ENCODE data around the gene DMBX1.

DMBX1 gene

DNA sequence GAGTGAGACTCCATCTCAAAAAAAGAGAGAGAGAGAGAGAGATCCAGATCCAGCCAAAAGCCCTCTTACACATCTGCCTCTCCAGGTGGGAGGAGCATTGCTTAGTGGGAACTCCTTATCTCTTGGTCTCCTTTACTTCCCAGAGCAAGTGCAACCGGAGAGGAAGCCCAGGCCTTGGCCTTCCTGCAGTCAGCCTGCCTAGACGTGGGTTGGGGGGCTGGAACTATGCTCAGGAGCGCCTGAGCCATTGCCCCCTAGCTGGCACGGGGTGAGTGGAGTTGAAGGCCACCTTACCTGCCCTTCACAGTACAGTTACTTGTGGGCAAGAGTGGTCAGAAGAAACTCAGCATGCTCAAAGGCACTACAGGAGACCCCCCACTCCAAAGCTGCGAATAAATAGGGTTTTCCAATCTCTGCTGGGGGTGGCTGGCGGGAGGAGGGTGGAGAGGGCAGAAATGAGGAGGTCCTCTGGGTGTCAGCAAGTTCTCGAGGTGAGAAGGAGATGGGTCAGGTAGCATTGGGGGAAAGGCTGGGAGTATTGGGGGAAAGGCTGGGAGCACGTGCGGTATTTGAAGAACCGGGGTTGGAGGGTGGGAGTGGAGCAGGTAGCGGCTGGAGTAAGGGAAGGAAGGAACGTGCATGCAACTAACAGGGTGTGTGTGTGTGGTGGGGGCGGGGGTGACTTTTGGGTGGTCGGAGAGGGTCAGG lies 4.7 kb upstream of the DMBX1 start:
- no peak for DNase-seq

DNA sequence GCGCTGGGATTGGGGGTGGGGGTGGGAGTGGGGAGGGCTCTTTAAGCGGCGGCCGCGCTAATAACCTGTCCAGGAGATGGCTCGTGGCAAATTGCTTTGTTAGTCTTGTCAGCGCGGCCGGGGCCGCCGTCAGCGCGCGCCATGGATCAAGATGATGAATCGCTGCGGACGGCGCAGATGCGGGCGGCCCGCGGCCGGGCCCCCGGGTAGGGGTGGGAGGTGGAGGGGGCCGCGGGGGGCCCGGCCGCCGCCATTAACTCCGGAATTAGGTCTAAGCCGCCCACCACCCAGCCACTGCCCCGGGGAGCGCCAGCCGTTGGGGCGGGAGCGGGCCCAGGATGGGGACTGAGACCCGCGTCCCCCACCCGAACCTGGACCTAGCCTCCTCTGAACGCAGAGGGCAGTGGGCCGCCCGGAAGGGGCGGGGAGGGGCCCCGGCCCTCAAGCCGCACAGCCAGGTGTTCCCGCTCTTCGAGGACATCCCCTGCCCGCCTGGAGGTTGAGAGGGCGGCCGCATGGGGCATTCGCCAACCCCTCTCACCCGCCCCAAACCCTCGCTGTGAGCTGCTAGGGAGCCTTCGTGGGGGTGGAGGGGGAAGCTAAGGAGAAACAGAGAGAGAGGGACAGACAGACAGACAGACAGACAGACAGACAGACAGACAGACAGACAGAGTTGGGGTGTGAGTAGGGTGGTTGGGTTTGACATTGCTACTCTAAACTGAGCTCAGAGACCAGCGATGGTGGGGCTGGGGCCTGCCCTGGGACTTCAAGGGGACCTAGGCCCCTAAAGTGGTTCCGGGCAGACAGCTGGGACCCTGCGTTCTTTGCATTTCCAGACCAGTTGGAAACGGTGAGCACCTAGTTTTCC lies 3.8 kb upstream of the DMBX1 start:
- no peak for DNase-seq

DNA sequence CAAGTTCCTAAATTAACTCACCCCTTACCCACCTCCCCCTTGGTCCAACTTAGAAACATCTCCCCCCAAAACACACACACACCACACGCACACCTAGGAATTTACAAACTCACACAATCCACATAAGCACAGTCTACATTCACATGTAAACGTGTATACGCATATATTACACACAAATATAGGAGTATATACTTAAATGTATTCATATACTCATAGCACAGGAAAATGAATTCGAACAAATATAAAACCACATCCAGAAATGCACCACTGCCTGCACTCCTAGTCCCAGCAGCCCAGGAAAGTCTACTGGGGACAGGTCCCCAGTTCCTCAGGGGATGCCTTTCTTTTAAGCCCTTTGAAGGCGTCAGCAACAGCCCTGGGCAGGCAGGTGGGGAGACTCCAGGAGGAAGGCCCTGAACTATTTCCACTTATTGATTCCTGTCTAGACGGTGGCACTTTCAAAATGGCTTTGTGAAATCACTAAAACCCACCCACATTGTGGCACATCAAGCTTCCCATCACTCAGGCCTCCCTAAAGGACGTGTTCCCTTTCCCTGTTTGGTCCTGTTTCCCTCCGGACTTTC lies 3.1 kb upstream of the DMBX1 start:
- no peak for DNase-seq

DNA sequence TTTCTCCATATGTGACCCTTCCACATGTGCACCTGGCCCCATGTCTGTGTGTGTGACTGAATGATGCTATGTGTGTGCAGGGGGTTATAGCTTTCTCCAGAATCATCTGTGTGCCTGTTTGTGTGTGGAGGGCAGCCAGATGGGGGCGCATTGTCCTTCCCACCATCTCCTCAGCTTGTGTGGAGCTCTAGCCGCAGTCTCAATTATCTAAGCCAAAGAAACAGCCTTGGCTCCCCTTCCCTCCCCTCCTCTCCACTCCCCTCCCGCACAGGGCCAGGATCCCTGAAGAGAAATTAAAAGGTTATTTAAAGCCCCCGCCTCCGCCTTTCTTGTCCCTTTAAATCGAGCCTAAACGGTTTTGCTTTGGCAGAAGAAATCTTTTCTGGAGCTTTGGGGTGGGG lies 1.8 kb upstream of the DMBX1 start:
- DNase-seq, result no peak

DNA sequence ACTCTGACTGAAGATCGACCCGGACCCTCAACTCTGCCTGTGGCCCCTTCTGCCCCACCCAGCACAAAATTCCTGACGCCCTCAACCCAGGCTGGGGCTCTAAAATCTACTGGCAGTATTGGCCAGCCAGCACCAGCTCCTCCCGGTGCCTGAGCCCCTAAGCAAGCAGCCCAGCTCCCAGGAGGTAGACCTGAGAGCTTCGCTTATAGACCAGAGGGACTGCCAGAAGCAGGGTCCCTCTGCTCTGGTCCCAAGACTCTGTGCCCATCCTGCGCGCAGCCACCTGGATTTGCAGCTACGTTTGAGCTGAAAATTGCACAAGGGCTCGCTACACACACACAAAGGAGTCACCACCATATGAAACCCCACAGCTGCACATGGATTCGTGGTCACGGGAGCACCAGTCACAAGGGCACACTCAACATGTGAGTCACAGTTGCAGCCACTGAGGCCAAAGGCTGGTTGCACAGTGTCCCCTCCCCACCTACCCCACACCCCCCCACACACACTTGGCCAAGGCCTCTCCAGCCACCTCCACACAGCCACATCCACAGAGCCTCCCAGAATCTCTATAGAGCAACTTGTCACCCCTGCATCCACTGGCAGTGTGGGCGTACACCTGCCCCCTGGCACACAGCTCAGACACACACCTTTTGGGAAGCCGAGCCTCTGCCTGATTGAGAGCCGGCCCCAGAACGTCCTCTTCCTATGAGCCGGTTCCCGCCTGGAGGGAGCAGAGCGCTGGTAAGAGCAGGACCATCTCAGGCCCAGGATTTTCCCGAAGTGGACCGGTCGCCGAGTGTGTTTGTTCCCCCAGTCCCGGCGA lies 1.1 kb upstream of the DMBX1 start:
- no peak for DNase-seq

DNA sequence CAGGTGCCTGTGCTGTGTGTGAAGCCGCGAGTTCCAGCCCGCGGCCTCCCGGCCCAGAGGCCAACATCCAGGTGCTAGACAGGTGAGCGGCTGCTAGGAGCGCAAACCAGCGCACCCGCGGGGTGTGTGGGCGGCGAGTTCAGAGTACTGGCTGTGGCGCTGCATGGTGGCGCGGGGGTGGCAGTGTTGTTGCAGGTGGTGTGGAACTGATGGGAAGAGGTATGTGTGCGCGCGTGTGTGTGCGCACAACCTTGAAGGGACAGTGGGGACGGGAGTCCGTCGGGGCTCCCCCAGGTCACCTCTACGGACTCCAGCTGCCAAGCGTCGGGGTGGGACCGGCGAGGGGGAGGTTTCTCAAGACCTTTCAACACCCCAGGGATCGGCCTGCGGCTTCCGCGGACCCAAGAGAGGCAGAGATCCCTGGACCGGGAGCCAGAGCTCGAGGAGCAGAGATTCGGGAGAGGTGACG lies 433 bp upstream of the DMBX1 start:
- DNase-seq, result no peak

DNA sequence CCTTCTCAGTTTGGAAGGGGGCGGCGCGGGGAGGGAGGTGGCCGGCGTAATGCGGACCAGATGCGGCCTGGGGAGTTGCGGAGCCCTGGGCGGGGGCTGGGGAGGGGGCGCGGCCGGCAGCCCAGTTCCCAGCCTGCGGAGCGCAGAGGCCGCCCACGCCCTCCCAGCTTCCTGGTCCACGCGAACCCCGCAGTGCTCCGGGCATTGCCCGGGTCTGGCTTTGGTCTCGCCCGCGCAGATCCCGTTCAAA lies 695 bp downstream of the DMBX1 start:
- DNase-seq, result no peak

DNA sequence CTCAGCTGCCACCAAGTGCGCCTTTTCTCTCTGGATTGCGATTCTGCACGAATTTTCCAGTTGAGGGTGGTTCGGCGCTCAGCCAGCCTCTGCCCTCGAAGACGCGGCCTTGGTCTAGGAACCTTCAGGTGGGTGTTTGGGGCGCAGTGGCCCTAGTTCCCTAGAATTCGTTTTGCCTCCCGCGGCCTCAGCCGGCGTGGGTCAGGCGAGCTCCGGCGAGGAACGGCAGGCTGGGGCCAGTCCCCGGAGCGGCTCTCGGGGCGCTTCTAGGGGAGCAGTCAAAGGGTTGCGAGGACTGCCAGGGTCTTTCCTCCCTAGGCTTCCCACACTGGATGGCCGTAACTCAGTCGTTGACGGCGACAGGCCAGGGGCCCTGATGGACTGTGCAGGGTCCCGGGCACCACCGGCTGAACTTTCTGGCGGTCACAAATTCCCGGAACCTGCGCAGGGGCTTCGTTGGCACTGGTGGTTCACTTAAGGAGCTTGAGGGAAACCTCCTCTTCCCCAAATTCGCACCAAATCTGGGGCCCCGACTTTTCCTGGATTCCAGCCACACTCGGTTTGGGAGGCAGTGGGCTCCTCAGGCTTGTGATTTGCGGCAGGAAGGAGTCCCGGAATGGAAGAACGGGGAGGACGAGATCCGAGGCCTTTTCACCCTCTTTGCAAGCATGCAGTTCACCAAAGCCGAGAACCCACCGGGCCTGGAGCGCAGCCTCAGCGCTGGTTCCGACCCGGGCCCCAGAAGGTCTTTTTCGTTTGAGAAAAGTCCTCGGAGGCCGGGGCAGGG lies 1.2 kb downstream of the DMBX1 start:
- no peak for DNase-seq

DNA sequence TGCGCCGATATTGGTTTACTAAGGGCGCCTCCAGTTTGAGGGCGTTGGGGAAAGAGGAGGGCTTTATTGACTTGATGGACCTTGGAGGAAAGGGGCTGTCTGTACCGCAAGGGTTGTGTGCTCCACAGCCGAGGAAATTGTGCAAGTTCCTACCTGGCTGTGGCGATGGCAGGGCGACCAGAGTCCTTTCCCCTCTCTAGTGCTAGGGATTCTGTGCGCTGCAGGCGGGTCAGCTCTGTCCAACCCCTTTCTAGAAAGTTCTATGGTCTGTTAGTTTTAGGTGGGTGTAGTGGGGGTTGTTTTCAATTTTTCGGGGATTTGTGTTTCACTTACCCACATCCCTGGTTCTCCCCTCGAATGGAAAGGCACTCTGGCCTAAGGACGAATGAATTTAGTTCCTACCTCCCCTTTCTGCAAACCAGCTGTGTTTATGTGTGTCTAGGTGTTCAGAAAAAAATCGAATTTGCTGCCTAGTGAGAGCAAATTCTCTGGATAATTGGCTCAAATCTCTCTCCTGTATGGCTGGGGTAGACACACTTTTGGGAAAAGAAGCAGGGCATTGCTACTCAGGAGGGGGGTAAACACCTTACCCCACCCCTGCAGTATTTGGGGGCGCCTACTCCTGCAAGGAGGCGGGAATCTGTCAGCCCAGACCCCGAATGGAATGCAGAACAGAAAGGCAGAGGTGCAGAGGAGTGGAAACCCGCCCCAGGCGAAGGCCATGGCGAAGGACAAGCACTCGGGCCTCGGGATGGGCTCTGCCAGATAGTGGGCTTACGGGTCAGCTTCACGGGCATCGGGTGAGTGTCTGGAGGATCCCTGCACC lies 2.0 kb downstream of the DMBX1 start:
- DNase-seq, result no peak

DNA sequence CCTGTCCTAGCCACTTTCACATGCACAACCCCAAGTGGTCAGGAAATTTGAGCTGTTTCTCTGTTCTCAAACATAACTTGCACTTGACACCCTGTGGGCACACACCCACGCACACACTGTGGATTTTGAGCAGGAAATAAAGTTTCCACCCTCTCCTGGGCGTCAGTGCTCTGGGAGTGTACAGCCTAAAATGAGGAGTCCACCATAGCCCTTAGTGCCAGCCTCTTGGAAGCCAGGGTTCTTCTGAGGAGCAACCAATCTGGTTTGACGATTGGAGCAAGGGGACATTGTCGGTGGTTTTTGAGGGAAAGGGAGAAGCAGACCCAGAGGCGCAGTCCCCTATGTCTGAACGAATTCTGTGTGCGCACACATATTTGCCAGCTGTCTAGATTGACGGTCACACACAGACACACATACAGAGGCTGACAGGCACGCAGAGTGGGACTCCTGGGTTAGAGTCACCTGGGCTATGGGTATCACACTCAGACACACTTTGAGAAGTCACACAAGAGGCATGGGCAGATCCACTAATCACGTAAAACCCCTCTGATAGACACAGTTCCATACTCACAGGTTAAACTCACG lies 2.7 kb downstream of the DMBX1 start:
- DNase-seq, result no peak

DNA sequence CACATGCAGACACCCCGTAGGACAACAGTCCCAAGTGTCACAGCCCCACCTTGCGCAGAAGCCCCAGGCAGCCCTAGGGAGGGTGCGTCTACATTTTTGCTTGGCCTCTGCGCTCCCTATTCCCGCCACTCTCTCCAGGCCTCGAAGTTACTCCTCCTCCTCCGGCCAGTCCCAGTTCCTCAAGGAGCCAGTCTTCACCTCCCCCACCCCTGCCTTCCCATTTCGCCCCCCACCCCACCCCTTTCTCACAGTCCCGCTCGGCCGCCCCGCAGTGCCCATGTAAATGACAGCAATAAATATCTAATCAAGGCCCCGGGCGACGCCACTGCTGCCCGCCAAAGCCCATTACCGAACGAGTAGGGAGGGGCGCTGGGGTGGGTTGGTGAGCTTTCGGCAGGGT lies 3.2 kb downstream of the DMBX1 start:
- DNase-seq, result no peak

DNA sequence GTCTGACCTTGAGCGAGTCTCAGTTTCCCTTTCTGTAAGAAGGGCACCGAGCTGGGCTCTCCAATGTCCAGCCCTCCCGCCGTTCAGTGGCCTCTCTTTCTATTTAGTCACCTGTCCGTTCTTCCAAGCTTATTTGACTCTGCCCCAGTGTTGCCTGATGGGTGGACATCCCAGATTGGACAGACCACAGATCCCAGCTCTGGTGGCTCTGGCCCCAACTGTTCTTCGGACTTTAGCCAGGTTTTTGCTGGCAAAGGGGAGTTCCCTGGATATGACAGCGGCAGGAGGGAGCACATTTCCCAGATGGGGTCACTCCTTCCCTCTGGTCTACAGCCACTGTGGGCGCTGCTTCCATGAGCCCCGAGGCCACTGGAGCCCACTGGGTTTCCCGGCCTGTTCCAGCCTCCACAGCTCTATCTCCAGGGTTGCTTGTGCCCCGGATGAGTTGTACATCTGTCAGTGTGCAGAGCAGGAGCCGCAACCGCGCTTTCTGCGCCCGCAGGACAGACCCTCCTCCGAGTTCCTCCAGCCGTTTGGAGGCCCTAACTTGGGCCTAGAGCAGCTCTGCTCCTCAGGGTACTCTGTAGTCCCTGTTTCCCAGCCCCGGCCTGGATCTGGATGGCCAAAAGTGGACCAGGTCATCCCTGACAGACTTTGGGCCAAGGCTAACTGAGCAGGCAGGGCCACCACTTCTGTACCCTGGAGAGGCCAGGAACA lies 3.8 kb downstream of the DMBX1 start:
- DNase-seq, result no peak

DNA sequence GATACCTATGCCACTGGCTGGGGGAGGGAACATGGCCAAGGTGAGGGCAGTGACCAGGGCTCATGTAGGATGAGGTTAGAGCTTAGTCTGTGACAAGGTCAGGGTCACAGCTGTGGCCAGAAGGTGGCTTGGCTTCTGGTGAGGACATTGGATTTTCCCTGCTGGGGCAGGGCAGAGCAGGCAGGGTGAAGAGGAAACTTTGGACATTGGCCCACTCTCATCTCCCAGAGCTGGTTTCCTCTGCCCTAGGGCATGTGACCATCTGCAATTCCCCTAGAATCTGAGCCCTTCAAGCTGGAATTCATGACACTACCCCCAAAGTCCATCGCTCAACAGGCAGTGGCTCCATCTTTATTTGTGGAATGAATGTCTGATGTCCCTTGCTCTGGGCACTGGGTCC lies 5.3 kb downstream of the DMBX1 start:
- no peak for DNase-seq

DNA sequence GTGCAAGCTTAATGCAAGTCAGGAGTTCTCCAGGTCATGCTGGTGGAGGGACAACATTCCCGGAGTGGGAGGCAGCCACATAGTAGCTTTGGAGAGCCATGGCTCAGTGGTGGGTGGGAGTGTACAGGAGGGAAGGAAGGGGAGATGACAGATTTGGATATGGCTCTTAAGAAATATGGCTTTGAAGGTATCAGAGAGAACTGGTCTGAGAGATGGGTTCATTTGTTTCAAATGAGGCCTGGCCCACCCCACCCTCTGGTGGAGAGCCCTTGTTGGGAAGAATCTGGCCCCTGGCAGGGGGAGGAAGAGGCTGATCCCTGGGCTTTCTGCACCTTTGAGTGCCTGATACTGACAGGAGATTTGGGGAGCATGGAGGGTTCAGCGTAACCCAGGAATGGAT lies 6.1 kb downstream of the DMBX1 start:
- DNase-seq, result no peak

DNA sequence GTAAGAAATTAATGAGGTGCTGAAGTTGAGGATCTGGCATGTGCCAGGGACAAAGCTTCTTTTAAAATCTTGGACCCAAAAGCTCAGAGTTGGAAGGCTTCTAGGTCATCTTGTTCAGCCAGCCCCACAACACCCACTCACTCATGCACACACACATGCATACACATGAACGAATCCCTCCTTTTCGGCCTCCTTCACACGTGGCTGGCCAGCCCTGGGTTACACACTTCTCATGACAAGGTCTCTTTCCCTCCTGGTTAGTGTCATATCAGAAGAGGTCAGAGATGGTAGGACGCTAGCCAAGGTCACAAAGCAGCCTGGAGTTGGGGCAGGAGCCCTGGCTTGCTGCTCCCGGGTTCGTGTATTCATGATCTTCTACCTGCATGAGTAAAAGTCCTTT lies 6.9 kb downstream of the DMBX1 start:
- no peak for DNase-seq

DNA sequence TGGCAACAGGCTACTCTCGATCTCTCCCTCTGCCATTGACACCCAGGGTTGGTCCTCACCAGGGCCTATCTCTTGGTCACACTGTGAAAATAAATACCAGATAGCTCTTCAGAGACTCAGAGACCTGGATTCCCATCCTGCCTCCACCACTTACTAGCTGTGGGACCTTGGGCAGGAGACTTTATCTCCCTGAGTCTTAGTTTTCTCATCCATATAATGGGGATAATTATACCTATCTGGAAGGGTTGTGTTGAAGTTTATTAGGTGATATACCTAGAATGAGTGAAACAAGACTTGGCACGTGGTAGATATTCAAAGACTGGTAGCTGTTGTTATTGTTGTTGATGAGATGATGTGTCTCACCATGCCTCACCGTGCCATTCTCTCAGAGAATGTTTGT lies 7.4 kb downstream of the DMBX1 start:
- DNase-seq, result no peak

DNA sequence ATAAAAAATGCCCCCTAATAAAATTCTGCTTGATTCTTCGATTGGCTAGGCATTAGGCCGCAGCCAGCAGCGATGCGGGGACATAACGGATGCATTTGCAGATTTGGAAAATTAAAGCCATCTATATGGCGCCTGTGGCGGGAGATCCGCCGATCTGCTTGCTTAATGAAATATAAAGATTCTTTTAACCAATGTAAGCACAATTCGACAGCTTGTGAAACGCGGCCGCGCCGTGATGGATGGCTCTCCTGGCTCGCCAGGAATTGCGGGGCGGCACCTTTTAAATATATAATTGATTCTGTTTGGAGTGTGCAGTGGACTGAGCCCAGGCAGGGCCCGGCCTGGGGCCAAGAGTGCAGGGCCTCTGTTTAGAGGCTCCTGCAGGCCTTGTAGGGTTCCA lies 8.0 kb downstream of the DMBX1 start:
- DNase-seq, result no peak

DNA sequence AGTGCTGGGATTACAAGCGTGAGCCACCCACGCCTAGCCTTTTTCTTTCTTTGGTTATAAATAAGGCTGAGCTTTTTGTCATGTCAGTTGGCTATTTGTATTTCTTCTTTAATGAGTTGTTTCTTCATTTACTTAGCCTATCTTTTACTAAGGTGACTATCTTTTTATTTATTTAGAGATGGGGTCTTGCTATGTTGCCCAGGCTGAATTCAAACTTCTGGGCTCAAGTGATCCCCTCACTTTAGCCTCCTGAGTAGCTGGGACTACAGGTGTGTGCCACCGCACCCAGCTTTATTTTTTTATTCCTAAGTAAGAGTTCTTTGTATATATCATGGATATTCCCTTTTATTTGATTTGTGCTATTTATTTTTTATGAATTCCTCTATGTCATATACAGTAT lies 11.9 kb downstream of the DMBX1 start:
- DNase-seq, result no peak

DNA sequence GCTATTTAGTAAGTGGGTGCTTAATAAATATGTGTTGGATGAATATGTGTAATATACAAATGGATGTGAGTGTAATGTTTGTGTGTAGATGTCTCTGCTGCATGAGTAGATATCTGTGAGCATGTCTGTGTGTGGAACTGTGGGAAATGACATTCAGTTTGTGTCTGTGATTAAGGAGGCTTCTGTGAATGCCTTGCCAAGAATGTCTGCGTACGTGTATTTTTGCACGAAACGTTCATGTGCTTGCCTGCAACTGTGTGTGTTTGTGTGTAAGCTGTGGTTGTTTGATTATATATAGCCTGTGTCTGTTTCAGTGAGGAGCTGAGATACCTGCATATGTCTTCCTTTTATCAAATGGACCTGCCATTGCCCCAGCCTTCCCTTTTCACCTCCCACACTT lies 13.8 kb downstream of the DMBX1 start:
- DNase-seq, result no peak

DNA sequence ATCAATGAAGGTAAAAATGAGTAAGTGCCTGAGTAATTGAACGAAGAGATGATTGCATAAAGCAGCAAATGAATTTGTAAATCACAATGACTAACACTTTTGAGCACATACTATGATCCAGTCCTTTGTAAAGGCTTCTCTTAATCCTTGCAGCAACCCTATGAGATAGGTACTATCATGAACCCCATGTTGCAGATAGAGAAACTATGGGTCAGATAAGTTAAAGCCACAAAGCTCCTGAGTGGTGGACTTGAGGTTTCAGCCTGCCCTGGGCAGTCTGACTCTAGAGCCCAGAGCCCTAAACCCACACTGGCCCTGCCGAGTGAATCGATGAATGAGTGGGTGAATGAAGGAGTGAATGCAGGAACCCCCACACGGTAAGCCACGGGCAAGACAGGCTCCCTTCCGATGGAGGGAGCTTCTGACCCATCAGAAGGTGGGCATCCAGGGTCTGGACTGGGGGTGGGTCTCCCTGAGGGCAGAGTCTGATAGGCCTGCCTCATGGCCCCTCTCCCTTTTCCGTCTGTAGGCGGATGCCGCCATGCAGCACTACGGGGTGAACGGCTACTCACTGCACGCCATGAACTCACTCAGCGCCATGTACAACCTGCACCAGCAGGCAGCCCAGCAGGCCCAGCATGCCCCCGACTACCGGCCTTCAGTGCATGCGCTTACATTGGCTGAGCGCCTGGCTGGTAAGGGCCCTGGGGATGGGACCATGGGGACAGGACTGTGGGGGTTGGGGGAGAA lies 17.0 kb downstream of the DMBX1 start:
- DNase-seq, result no peak

Measured in activated naive CD4-positive, alpha-beta T cell (primary cell).